Measurements from ENCODE around the gene ATG2B.
A peak's percentile ranks its signal among the peaks of the same experiment; 100 is the strongest.

Gene ATG2B

DNA sequence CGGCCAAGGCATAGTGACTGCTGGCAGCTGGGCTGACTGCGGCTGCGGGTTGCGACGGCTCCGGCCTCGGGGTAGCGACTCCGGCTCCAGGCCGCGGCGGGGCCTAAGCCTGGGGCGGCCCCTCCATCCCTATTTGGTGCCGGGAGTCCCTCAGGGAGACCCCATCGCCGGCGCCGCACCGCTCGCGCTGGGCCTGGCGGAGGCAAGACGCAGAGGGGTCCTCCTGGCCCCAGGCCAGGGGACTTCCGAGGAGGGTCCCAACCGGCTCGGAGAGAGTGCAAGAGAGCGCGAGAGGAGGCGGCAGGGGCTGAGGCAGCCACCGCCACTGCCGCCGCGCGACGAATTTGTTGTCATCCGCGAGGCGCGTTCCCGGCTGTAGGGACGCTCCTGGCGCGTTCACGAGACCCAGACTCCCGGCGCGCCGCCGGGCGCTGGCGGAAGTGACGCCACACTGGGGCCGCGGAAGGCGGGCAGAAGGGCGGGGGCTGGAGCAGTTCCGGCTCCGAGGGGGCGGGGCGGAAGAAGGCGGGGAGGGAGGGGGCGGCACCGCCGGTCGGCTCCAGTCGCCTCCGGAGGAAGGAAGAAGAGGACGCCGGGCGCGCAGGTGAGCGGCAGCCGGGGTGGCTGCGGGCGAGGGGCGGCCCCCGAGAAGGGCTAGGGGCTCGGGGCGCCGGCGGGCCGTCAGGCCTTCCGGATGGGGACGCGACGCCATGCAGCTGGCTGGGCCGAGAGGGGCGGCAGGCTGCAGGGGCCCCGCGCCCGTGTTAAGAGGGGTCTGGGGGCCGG is at the start of gene ATG2B, which contains the start of gene GSKIP:
Gene ATG2B, minus strand, starts transcription at position 377 of the 786 bp plus-strand sequence. Its CDS starts 365 bp downstream, at position 12.
Gene GSKIP, plus strand, starts transcription at position 562 of the 786 bp plus-strand sequence. CDS start 18,722 bp downstream, outside the sequence.
- Histone ChIP-seq H3K27me3 (ENCODE audit: low read depth, low read length) (no peaks in the 10 kb centered on the region), H3K36me3 (replicated peaks; ENCODE audit: low read depth, low read length) (no peaks in the 10 kb centered on the region), H2AFZ (ENCODE audit: low read depth, low read length) (peak within 1 kb of the TSS; percentile 67), H4K20me1 (ENCODE audit: insufficient read depth, low read length) (no peaks in the 10 kb centered on the region), H3K4me3 (ENCODE audit: low read length) (peak within 1 kb of the TSS; percentile 87), H3K4me2 (ENCODE audit: low read length) (peak within 1 kb of the TSS; percentile 95), H3K9ac (ENCODE audit: low read length) (peak within 1 kb of the TSS; percentile 80), H3K9me3 (ENCODE audit: insufficient read depth, low read length) (no peaks in the 10 kb centered on the region), H3K27ac (ENCODE audit: low read length) (peak within 1 kb of the TSS; percentile 61), H3K79me2 (ENCODE audit: low read length) (peaks cover 62% of the 10 kb centered on the region), H3K4me1 (ENCODE audit: low read length) (peaks cover 17% of the 10 kb centered on the region)
- TF ChIP-seq EZH2phosphoT487 (IDR thresholded peaks at IDR 0.05; ENCODE audit: low read depth), result no peak
- TF ChIP-seq CTCF (IDR thresholded peaks at IDR 0.05; ENCODE audit: low read depth, low read length), result no peak

DNA sequence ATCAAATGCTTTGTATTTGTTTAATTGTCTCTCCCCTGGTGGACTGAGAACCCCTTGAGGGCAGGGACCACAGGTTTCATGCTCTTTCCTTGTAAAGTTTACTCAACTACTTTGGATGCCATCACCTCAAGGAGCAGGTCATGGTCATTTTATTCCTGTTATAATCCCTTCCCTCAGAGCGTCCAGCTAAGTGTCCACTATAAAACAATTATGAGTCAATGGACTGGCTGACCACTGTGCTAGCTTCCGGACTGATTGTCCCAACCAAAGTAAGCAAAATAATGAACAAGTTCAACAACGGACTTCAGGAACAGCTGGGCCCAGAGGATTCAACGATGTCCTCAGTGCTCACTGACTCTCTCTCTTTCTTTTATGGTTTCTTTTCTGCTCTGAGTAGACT is 47.0 kb upstream of the ATG2B start:
- Histone ChIP-seq H2AFZ (ENCODE audit: low read depth, low read length) (no peak overlapping the region), H3K36me3 (replicated peaks; ENCODE audit: low read depth, low read length) (no peaks in the 10 kb centered on the region), H4K20me1 (ENCODE audit: insufficient read depth, low read length) (no peaks in the 10 kb centered on the region), H3K27me3 (ENCODE audit: low read depth, low read length) (no peaks in the 10 kb centered on the region), H3K9me3 (ENCODE audit: insufficient read depth, low read length) (no peaks in the 10 kb centered on the region), H3K4me3 (ENCODE audit: low read length) (no peak overlapping the region), H3K9ac (ENCODE audit: low read length) (no peak overlapping the region), H3K27ac (ENCODE audit: low read length) (no peak overlapping the region), H3K79me2 (ENCODE audit: low read length) (no peaks in the 10 kb centered on the region), H3K4me2 (ENCODE audit: low read length) (no peak overlapping the region), H3K4me1 (ENCODE audit: low read length) (no peaks in the 10 kb centered on the region)
- TF ChIP-seq EZH2phosphoT487 (IDR thresholded peaks at IDR 0.05; ENCODE audit: low read depth) (no peak), CTCF (IDR thresholded peaks at IDR 0.05; ENCODE audit: low read depth, low read length) (no peak)

DNA sequence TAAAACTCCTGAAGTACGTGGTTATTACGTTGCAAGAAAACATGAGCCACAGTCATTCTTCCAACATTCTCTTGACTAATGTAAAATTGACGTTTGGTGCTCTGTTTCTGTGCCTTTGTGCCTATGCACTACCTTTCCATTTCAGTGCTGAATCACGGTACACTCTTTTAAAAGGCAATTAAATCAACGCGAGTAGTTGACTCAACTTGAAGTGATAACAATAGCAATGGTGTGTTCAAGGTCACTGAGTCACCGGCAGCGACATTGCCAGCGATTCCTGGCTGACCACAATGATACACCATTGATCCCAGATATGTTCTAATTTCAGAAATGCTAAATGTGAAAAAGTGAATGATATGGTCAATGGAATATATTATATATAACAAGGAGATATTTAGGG is 46.6 kb upstream of the ATG2B start:
- TF ChIP-seq EZH2phosphoT487 (IDR thresholded peaks at IDR 0.05; ENCODE audit: low read depth) (no peak), CTCF (IDR thresholded peaks at IDR 0.05; ENCODE audit: low read depth, low read length) (no peak)
- no peaks in the 10 kb centered on the region for H3K36me3 ChIP-seq (replicated peaks; ENCODE audit: low read depth, low read length)
- no peaks in the 10 kb centered on the region for H3K79me2 ChIP-seq (ENCODE audit: low read length)
- H3K4me2 ChIP-seq (ENCODE audit: low read length), result no peak overlapping the region
- H3K27me3 ChIP-seq (ENCODE audit: low read depth, low read length), result no peaks in the 10 kb centered on the region
- no peak overlapping the region for H2AFZ ChIP-seq (ENCODE audit: low read depth, low read length)
- H3K27ac ChIP-seq (ENCODE audit: low read length), result no peak overlapping the region
- H4K20me1 ChIP-seq (ENCODE audit: insufficient read depth, low read length), result no peaks in the 10 kb centered on the region
- no peak overlapping the region for H3K4me3 ChIP-seq (ENCODE audit: low read length)
- no peak overlapping the region for H3K9ac ChIP-seq (ENCODE audit: low read length)
- no peaks in the 10 kb centered on the region for H3K4me1 ChIP-seq (ENCODE audit: low read length)
- H3K9me3 ChIP-seq (ENCODE audit: insufficient read depth, low read length), result no peaks in the 10 kb centered on the region

DNA sequence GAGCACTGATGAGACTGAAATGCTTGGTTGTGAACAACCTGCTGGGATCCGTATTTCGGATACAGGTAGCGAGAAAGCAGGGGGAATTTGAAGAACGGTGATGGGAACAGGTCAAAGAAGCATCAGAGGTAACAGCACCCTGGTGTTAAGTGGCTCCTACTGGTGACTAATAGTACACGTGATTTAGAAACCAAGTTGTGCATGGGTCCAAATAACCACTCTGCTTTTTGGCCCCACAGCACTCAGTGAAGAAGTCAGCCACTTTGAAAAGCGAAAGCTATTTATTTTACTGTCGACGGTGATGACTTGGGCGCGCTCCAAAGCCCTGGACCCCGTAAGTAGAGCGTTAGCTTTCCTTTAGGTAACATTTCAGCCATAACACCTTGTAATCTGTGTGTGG is 45.5 kb upstream of the ATG2B start:
- TF ChIP-seq EZH2phosphoT487 (IDR thresholded peaks at IDR 0.05; ENCODE audit: low read depth), result no peak
- TF ChIP-seq CTCF (IDR thresholded peaks at IDR 0.05; ENCODE audit: low read depth, low read length), result no peak
- Histone ChIP-seq H3K9ac (ENCODE audit: low read length) (no peak overlapping the region), H3K9me3 (ENCODE audit: insufficient read depth, low read length) (no peaks in the 10 kb centered on the region), H3K36me3 (replicated peaks; ENCODE audit: low read depth, low read length) (no peaks in the 10 kb centered on the region), H4K20me1 (ENCODE audit: insufficient read depth, low read length) (no peaks in the 10 kb centered on the region), H3K27ac (ENCODE audit: low read length) (no peak overlapping the region), H3K27me3 (ENCODE audit: low read depth, low read length) (no peaks in the 10 kb centered on the region), H3K79me2 (ENCODE audit: low read length) (no peaks in the 10 kb centered on the region), H2AFZ (ENCODE audit: low read depth, low read length) (no peak overlapping the region), H3K4me3 (ENCODE audit: low read length) (no peak overlapping the region), H3K4me2 (ENCODE audit: low read length) (no peak overlapping the region), H3K4me1 (ENCODE audit: low read length) (no peaks in the 10 kb centered on the region)
